HG02885 (cell line): Measurements from ENCODE around the gene AIP.
"Not testable (repeated sequence)": the region's sequence is repeated elsewhere in the genome, so short reads cannot be mapped to it uniquely, and the experiment has no call there.

Experiments
- ATAC-seq: cut with Tn5 transposase; IDR thresholded peaks from one replicate; pipeline ENCODE4 v1.9.1; 2021; ENCODE audit warnings: mild to moderate bottlenecking; ENCODE audit not compliant: unreplicated experiment, poor library complexity

AIP gene

GRCh38 chr11:67466962-67467771 is 15.7 kb upstream of the AIP start:
- no peak for ATAC-seq

DNA sequence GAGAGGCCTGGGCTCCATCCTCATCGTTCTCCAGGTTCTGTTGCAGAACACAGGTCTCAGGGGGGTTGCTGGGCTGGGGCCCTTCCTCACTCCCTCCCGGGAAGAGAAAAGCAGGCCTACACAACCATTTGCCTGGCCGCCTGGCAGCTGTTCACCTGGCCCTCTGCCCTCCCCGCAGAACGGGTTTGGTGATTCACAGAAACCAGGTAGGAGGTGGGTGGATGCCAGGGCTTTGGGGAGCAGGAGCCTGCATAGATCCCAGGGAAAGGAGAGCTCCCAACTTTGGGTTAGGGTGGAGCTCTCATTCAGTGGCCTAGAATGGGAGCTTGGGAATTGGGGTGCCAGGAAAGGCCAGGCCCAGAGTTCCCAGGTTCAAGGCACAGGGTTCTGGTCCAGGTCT is 14.8 kb upstream of the AIP start:
- ATAC-seq: no peak

GRCh38 chr11:67468456-67468758 is 14.4 kb upstream of the AIP start:
- no peak for ATAC-seq

- peak; percentile 78 for ATAC-seq
These were observed 13.9 kb upstream of the AIP start, which contains the start of gene TMEM134 for GRCh38 chr11:67468759-67469507. TMEM134 (minus strand) TSS chr11:67469251; CDS start chr11:67469192, 59 bp downstream.

GRCh38 chr11:67469508-67469811 is 13.4 kb upstream of the AIP start:
- no peak for ATAC-seq

GRCh38 chr11:67470337-67471002 is 12.4 kb upstream of the AIP start:
- ATAC-seq: no peak

DNA sequence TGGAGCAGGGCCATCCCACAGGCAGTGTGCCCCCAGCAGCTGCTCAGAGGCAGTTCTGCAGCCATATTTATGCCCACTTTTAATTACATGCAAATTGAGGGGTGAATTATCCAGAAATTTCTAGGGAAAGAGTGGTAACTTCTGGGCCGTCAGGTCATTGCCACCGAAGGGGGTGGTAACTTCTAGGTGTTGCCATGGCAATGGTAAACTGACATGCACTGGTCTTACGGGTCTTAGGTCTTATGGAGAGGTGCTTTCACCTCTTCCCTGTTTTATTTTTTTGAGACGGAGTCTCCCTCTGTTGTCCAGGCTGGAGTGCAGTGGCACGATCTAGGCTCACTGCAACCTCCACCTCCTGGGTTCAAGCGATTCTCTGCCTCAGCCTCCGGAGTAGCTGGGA is 9.9 kb upstream of the AIP start:
- ATAC-seq: no peak

GRCh38 chr11:67476692-67477091 is 6.1 kb upstream of the AIP start:
- not testable (repeated sequence) for ATAC-seq

DNA sequence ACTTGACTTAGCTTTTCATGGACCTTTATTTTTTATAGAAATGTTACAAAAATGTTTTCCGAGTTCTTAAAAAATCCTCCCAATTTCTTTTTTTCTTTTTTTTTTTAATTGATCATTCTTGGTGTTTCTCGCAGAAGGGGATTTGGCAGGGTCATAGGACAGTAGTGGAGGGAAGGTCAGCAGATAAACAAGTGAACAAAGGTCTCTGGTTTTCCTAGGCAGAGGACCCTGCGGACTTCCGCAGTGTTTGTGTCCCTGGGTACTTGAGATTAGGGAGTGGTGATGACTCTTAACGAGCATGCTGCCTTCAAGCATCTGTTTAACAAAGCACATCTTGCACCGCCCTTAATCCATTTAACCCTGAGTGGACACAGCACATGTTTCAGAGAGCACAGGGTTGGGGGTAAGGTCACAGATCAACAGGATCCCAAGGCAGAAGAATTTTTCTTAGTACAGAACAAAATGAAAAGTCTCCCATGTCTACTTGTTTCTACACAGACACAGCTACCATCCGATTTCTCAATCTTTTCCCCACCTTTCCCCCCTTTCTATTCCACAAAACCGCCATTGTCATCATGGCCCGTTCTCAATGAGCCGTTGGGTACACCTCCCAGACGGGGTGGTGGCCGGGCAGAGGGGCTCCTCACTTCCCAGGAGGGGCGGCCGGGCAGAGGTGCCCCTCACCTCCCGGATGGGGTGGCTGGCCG is 5.3 kb upstream of the AIP start:
- ATAC-seq: not testable (repeated sequence)

- ATAC-seq: no peak
These were observed 475 bp upstream of the AIP start for GRCh38 chr11:67482275-67482826.

GRCh38 chr11:67483831-67484665 is 1.2 kb downstream of the AIP start:
- no peak for ATAC-seq

DNA sequence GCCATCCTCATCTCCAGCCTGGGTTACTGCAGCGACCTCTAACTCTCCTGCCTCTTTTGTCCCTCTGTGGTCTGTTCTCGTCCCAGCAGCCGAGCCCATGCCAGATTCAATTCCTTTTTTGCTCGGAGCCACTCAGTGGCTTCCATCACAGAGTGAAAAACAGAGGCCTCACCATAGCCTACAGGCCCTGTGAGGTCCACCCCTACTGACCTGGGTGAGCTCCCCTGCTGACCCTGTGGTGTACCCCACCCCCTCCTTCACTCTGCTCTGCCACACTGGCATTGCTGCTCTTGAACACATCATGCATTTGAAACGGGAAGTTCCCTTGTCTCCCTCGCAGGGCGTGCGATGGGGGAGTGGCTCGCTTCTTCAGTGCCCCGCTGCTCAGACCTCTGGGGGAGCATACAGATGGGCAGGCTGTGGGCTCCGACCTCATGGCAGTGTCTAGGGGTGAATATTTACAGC is 2.1 kb downstream of the AIP start:
- ATAC-seq: no peak

DNA sequence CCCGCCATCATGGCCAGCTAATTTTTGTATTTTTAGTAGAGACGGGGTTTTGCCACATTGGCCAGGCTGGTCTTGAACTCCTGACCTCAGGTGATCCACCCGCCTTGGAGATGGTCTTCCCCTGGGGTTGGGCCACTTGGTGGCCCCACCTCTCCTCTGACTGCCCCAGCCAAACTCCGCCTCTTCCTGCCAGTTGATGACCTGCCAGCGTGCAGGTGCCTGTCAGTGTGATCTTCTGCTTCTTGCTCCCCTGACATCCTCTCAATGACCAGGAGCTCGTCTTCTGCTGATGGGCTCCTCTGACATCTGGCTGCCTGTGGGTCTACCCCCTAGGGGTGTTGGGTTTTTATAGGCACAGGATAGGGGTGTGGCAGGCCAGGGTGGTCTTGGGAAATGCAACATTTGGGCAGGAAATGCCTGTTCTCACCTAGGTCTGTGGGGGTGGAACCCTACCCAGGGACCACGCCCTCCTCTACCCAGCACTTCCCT is 3.1 kb downstream of the AIP start:
- ATAC-seq: not testable (repeated sequence)

DNA sequence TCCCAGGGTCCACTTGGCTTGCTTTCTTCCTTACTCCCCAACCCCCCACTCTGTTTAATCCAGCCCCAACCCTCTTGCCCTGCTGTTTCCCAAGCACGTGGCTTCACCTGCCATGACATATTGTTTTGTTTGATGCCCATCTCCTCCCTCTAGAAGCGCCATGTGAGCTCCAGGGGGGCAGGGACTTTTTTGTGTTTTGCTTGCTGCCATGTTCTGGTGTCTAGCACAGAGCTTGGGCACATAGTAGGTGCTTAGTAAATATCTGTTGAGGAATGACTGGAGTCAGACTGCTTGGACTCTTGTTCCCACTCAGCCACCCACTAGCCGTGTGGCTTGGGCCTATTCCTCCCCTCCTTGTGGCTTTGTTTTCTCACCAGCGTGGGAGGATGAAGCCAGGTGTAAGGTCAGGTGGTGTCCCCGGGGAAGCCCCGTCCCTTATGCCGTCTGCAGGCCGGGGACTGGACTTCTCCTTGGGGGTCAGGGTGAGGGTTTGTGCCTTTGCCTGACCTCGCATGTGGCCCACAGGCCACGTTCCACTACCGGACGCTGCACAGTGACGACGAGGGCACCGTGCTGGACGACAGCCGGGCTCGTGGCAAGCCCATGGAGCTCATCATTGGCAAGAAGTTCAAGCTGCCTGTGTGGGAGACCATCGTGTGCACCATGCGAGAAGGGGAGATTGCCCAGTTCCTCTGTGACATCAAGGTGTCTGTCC is 3.8 kb downstream of the AIP start:
- ATAC-seq: peak; percentile 41

DNA sequence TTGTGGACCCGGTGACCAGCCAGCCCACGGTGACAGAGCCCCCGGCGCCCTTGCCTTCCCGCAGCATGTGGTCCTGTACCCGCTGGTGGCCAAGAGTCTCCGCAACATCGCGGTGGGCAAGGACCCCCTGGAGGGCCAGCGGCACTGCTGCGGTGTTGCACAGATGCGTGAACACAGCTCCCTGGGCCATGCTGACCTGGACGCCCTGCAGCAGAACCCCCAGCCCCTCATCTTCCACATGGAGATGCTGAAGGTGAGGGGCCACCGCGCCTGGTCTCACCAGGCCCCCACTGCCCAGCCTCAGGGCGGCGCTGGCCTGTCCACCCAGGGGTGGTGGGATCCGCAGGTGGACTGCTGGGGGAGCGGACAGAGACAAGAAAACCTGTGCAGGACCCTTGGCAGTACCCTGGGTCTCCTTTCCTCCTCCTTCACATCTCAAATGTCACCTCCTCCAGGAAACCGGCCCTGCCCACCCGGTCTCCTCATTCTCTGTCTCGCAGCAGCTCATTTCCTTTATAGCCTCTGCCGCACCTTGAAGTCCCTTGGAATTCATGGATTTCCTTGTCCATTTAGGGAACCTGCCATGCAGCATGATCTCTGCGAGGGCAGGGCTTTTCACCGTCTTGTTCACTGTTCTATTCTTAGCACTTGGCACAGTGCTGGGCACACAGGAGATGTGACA is 6.5 kb downstream of the AIP start:
- no peak for ATAC-seq

DNA sequence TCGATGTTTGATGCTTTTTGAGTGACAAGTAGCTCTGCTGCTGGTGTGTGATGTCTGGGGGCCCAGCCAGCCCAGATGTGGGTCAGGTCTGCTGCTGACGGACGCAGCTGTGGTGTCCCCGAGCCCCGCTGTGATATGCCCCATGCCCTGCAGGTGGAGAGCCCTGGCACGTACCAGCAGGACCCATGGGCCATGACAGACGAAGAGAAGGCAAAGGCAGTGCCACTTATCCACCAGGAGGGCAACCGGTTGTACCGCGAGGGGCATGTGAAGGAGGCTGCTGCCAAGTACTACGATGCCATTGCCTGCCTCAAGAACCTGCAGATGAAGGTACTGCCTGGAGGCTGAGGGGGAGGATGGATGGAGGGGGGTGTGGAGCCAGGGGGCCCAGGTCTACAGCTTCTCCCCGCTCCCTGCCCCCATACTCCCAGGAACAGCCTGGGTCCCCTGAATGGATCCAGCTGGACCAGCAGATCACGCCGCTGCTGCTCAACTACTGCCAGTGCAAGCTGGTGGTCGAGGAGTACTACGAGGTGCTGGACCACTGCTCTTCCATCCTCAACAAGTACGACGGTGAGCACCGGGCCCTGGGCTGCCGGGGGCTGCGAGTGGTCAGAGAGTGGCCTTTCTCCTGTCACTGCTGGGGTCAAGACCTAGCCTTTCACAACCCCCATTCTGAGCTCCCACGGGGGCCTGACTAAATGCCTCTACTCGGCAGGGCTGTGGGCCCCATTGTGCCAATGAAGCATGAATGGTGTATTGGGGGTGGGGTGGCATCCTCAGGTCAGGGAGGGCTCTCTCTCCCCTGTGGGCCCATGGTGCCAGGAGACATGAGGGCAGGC is 7.3 kb downstream of the AIP start:
- ATAC-seq: no peak

DNA sequence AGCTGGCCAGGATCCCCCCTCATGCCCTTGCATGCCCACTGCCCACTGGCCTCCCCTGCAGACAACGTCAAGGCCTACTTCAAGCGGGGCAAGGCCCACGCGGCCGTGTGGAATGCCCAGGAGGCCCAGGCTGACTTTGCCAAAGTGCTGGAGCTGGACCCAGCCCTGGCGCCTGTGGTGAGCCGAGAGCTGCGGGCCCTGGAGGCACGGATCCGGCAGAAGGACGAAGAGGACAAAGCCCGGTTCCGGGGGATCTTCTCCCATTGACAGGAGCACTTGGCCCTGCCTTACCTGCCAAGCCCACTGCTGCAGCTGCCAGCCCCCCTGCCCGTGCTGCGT is 7.9 kb downstream of the AIP start:
- no peak for ATAC-seq
